ENCODE results near the gene CAVIN1.
"Not testable (repeated sequence)": the region's sequence is repeated elsewhere in the genome, so short reads cannot be mapped to it uniquely, and the experiment has no call there.

Gene CAVIN1

DNA sequence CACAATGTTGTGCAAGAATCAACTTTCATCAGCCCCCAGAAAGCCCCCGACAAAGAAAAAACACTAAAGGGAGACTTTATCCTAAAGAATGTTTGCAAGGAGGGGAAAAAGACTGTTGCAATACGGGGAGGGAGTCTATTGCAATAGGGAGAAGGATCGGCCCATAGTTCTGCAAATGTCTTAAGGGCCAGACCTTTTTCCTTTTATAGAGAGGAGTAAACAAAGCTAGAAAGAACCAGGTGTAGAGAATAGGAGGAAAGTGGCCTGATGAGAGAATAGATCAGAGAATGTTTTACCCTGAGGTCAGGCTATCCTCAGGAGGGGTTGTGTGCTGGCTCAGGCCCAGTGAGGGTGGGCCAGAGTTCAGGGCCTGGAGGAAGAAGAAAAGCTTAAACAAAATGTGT lies 8.7 kb upstream of the CAVIN1 start:
- no peak for DNase-seq (ENCODE audit: low read depth)

DNA sequence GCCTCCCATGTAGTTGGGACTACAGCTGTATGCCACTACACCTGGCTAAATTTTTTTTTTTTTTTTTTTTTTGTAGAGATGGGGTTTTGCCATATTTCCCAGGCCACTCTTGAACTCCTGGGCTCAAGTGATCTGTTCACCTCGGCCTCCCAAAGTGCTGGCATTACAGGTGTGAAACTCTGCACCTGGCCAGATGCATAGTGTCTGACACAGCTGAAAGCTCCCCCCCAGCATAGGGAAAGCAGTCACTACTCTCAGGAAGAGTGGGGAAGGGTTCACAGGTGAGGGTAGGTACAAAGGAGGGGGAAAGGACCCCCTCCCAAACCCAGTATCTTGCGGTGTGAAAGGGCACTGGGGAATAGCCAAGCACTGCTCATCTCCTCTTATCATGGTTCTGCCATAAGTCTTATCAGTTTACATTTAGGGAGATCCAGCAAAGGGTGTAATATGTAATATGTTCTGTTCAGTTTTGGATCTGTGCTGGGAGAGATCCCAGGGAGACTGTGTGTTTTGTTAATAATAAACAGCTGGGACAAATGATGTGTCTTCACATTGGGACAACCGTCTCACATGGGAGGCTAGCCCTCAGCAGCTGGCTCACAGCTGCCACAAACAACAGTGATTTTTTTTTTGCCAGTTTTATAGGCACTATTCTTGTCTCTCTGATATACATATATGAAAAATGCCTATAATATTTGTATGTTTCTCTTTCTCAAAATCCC lies 6.8 kb upstream of the CAVIN1 start:
- DNase-seq (ENCODE audit: low read depth), result no peak

- DNase-seq (ENCODE audit: low read depth), result no peak
These were observed 5.3 kb upstream of the CAVIN1 start for GRCh38 chr17:42428141-42428944.

GRCh38 chr17:42424991-42425610 lies 2.0 kb upstream of the CAVIN1 start:
- no peak for DNase-seq (ENCODE audit: low read depth)

- no peak for DNase-seq (ENCODE audit: low read depth)
These were observed 710 bp upstream of the CAVIN1 start for GRCh38 chr17:42423766-42424165.

- no peak for DNase-seq (ENCODE audit: low read depth)
These were observed 571 bp downstream of the CAVIN1 start for GRCh38 chr17:42422412-42422957.

- no peak for DNase-seq (ENCODE audit: low read depth)
These were observed 1.3 kb downstream of the CAVIN1 start for GRCh38 chr17:42421507-42422338.

DNA sequence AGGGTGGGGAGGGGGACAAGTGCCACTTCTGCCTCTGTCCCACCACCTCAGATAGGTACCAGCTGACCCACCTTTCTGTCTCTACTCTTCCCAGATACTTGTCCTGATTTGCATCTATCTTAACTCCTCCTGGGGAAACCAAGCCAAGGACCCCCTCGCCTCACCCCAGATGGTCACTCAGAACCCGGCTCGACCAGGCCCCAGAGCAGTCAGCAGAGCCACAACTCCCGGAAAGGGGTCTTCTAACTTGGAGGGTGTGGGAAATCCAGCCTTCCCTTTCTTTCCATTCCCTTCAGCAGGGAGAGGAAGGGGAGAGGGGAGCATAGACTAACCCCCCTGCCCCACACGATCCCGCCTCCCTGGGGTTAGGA lies 1.9 kb downstream of the CAVIN1 start:
- DNase-seq (ENCODE audit: low read depth), result no peak

DNA sequence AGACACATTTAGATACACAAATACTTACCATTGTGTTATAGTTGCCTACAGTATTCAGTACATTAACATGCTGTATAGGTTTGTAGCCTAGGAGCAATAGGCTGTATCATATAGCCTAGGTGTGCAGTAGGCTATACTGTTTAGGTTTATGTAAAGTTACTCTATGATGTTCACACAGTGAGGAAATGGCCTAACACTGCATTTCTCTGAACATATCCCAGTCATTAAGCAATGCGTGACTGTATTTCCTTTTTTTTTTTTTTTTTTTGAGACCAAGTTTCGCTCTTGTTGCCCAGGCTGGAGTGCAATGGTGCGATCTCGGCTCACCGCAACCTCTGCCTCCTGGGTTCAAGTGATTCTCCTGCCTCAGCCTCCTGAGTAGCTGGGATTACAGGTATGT lies 5.1 kb downstream of the CAVIN1 start:
- DNase-seq (ENCODE audit: low read depth), result not testable (repeated sequence)

DNA sequence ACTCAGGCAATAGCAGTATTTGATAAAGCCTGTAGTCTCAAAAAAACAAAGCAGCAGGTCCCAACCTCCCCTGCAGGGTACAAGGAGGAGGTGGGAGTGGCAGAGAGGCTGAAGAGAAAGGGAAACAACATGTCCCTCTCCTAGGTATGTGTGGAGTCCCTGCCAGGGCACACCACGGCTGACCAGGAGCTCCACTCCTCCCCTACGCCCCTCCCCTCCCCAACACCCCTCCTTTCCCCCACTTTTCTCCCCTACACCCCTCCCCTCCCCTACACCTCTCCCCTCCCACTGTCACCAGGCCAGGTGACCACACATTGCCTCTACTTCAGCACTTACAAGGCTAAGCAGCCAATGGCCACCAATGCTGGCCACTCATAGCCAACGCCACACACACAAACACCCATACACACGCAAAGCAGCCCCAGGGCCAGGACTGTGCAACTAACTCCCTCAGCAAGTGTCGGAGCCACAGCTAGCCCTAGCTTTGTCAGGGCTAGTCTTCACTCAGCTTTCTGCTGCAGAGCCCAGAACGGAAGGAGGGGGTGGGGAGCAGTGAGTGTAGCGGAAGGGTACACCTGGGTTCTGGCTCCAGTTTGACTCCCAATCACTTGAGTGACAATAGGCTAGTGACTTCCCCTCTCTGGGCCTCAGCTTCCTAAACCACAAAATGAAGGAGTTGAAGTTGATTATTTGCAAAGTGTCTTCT lies 8.2 kb downstream of the CAVIN1 start:
- DNase-seq (ENCODE audit: low read depth), result peak; percentile 46

DNA sequence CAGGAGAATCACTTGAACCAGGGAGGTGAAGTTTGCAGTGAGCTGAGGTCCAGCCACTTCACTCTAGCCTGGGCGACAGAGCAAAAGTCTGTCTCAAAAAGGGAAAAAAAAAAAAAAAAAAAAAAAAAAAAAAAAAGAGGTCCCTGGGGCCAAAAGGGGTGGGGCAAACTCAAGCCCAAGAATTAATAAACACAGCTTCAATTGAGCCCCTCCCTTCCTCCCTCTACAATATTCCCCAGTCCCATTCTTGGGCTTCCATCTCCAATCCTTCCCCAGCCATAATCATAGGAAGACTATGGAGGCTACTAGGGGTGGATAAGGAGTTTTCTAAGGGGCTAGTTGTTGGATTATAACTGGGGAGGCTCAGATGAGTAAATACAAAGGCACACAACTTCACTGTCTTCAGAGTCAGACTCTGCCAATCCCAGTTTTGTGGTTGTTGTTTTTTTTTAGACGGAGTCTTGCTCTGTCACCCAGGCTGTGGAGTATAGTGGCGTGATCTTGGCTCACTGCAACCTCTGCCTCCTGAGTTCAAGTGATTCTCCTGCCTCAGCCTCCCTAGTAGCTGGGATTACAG lies 9.5 kb downstream of the CAVIN1 start:
- DNase-seq (ENCODE audit: low read depth), result no peak

GRCh38 chr17:42411905-42412679 lies 11.0 kb downstream of the CAVIN1 start:
- no peak for DNase-seq (ENCODE audit: low read depth)

GRCh38 chr17:42411361-42411760 lies 11.7 kb downstream of the CAVIN1 start:
- no peak for DNase-seq (ENCODE audit: low read depth)

DNA sequence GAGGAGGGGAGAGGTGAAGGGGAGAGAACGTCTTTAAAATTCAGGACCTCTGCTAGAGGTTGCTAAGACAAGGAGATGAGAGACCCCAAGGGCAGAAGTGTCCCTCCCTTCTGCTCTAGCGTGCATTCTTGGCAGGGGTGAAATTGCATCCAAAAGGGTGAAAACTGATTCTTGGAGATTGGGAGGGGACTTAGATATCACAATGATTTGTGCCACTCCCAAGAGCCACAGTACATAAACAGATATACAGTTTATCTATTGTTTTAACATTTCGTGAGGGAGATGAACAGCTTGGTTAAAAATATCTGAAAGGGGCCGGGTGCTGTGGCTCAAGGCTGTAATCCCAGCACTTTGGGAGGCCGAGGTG lies 12.8 kb downstream of the CAVIN1 start:
- DNase-seq (ENCODE audit: low read depth), result no peak

- no peak for DNase-seq (ENCODE audit: low read depth)
These were observed 13.3 kb downstream of the CAVIN1 start for GRCh38 chr17:42409523-42410318.

GRCh38 chr17:42408061-42408460 lies 15.0 kb downstream of the CAVIN1 start:
- no peak for DNase-seq (ENCODE audit: low read depth)

GRCh38 chr17:42407289-42407836 lies 15.7 kb downstream of the CAVIN1 start:
- peak; percentile 36 for DNase-seq (ENCODE audit: low read depth)

- no peak for DNase-seq (ENCODE audit: low read depth)
These were observed 16.3 kb downstream of the CAVIN1 start for GRCh38 chr17:42406615-42407288.

All from activated T-cell treated with anti-CD3 and anti-CD28 coated beads for 24 hours (primary cell).